SKM-1 (cell line): Measurements from ENCODE around the gene SNAP29.

Experiments used
- DNase-seq: peaks from one replicate; lab custom pipeline; 2025; ENCODE audit not compliant: unreplicated experiment; lab: John Stamatoyannopoulos, UW

SNAP29 gene

GRCh38 chr22:20865875-20866445 is 7.2 kb downstream of the SNAP29 start:
- DNase-seq, result no peak

GRCh38 chr22:20866736-20867135 is 7.9 kb downstream of the SNAP29 start:
- no peak for DNase-seq

GRCh38 chr22:20867179-20868024 is 8.6 kb downstream of the SNAP29 start:
- no peak for DNase-seq

- DNase-seq, result no peak
Measured at GRCh38 chr22:20868025-20868962, 9.5 kb downstream of the SNAP29 start.

- DNase-seq, result no peak
Measured at GRCh38 chr22:20869234-20869633, 10.4 kb downstream of the SNAP29 start.

- no peak for DNase-seq
Measured at GRCh38 chr22:20873214-20873613, 14.4 kb downstream of the SNAP29 start.

GRCh38 chr22:20875296-20875695 is 16.5 kb downstream of the SNAP29 start:
- DNase-seq, result no peak

- DNase-seq, result no peak
Measured at GRCh38 chr22:20877715-20878114, 18.9 kb downstream of the SNAP29 start.

GRCh38 chr22:20881231-20881630 is 22.4 kb downstream of the SNAP29 start:
- no peak for DNase-seq

- no peak for DNase-seq
Measured at GRCh38 chr22:20881869-20882815, 23.3 kb downstream of the SNAP29 start.

GRCh38 chr22:20882855-20883254 is 24.0 kb downstream of the SNAP29 start:
- DNase-seq, result no peak

GRCh38 chr22:20884454-20884853 is 25.6 kb downstream of the SNAP29 start:
- DNase-seq, result no peak

- no peak for DNase-seq
Measured at GRCh38 chr22:20885017-20885556, 26.3 kb downstream of the SNAP29 start.

- peak; percentile 75 for DNase-seq
Measured at GRCh38 chr22:20885557-20886323, 26.9 kb downstream of the SNAP29 start.

GRCh38 chr22:20887375-20887774 is 28.6 kb downstream of the SNAP29 start:
- DNase-seq, result no peak

- DNase-seq, result no peak
Measured at GRCh38 chr22:20889025-20889704, 30.4 kb downstream of the SNAP29 start.

- no peak for DNase-seq
Measured at GRCh38 chr22:20889904-20890540, 31.2 kb downstream of the SNAP29 start.

- no peak for DNase-seq
Measured at GRCh38 chr22:20890975-20891374, 32.2 kb downstream of the SNAP29 start.
